ENCODE results near the gene LHX3.
"Not testable (repeated sequence)": the region's sequence is repeated elsewhere in the genome, so short reads cannot be mapped to it uniquely, and the experiment has no call there.

Gene LHX3

GRCh38 chr9:136244969-136245218 is 40.0 kb upstream of the LHX3 start:
- Mint-ChIP-seq H3K36me3 (peaks cover 29% of the 10 kb centered on the region), H3K9me3 (no peaks in the 10 kb centered on the region), H3K4me1 (peaks cover 56% of the 10 kb centered on the region), H3K4me3 (peak overlapping the region; percentile 95), H3K27me3 (no peaks in the 10 kb centered on the region), H3K27ac (peak overlapping the region; percentile 93)
- ATAC-seq = no peak

GRCh38 chr9:136244122-136244968 is 39.4 kb upstream of the LHX3 start:
- Mint-ChIP-seq H3K27me3 (no peaks in the 10 kb centered on the region), H3K9me3 (no peaks in the 10 kb centered on the region), H3K27ac (peak overlapping the region; percentile 93), H3K4me3 (peak overlapping the region; percentile 95), H3K36me3 (peaks cover 29% of the 10 kb centered on the region), H3K4me1 (peaks cover 62% of the 10 kb centered on the region)
- ATAC-seq = peak; percentile 79

- Mint-ChIP-seq H3K27ac (peak overlapping the region; percentile 93), H3K9me3 (no peaks in the 10 kb centered on the region), H3K4me1 (peaks cover 69% of the 10 kb centered on the region), H3K27me3 (no peaks in the 10 kb centered on the region), H3K4me3 (peak overlapping the region; percentile 95), H3K36me3 (peaks cover 29% of the 10 kb centered on the region)
- no peak for ATAC-seq
Measured at GRCh38 chr9:136243631-136244030, 38.7 kb upstream of the LHX3 start.

GRCh38 chr9:136242918-136243525 is 38.1 kb upstream of the LHX3 start:
- Mint-ChIP-seq H3K4me3 (peak overlapping the region; percentile 95), H3K4me1 (peaks cover 75% of the 10 kb centered on the region), H3K27ac (peak overlapping the region; percentile 93), H3K27me3 (no peaks in the 10 kb centered on the region), H3K9me3 (no peaks in the 10 kb centered on the region), H3K36me3 (peaks cover 29% of the 10 kb centered on the region)
- no peak for ATAC-seq

- H3K4me1 Mint-ChIP-seq = peaks cover 82% of the 10 kb centered on the region
- H3K27ac Mint-ChIP-seq = peak overlapping the region; percentile 93
Measured at GRCh38 chr9:136242248-136242647, 37.3 kb upstream of the LHX3 start.

GRCh38 chr9:136241542-136241941 is 36.6 kb upstream of the LHX3 start:
- H3K27ac Mint-ChIP-seq = peak overlapping the region; percentile 93
- H3K4me1 Mint-ChIP-seq = peaks cover 82% of the 10 kb centered on the region
- ATAC-seq = no peak
- no peaks in the 10 kb centered on the region for H3K9me3 Mint-ChIP-seq
- peaks cover 30% of the 10 kb centered on the region for H3K36me3 Mint-ChIP-seq
- peak overlapping the region; percentile 33 for H3K4me3 Mint-ChIP-seq
- no peaks in the 10 kb centered on the region for H3K27me3 Mint-ChIP-seq

More at GRCh38 chr9:136242248-136242647, 37.3 kb upstream of the LHX3 start:
- H3K4me3 Mint-ChIP-seq = peak overlapping the region; percentile 95
- no peaks in the 10 kb centered on the region for H3K27me3 Mint-ChIP-seq
- ATAC-seq = no peak
- peaks cover 29% of the 10 kb centered on the region for H3K36me3 Mint-ChIP-seq
- no peaks in the 10 kb centered on the region for H3K9me3 Mint-ChIP-seq

- Mint-ChIP-seq H3K4me1 (peaks cover 80% of the 10 kb centered on the region), H3K36me3 (peaks cover 36% of the 10 kb centered on the region), H3K4me3 (peak overlapping the region; percentile 33), H3K27me3 (no peaks in the 10 kb centered on the region), H3K27ac (peak overlapping the region; percentile 93), H3K9me3 (no peaks in the 10 kb centered on the region)
- no peak for ATAC-seq
Measured at GRCh38 chr9:136240941-136241340, 36.0 kb upstream of the LHX3 start.

- Mint-ChIP-seq H3K4me1 (peaks cover 81% of the 10 kb centered on the region), H3K36me3 (peaks cover 46% of the 10 kb centered on the region), H3K27me3 (no peaks in the 10 kb centered on the region), H3K27ac (peak overlapping the region; percentile 73), H3K4me3 (peak overlapping the region; percentile 65), H3K9me3 (no peaks in the 10 kb centered on the region)
- peak; percentile 90 for ATAC-seq
Measured at GRCh38 chr9:136239983-136240330, 35.0 kb upstream of the LHX3 start.

GRCh38 chr9:136239135-136239982 is 34.4 kb upstream of the LHX3 start:
- peak overlapping the region; percentile 65 for H3K4me3 Mint-ChIP-seq
- ATAC-seq = no peak
- peaks cover 81% of the 10 kb centered on the region for H3K4me1 Mint-ChIP-seq
- peaks cover 52% of the 10 kb centered on the region for H3K36me3 Mint-ChIP-seq
- H3K9me3 Mint-ChIP-seq = no peaks in the 10 kb centered on the region
- H3K27me3 Mint-ChIP-seq = no peaks in the 10 kb centered on the region
- peak overlapping the region; percentile 73 for H3K27ac Mint-ChIP-seq

- Mint-ChIP-seq H3K36me3 (peaks cover 58% of the 10 kb centered on the region), H3K27me3 (no peaks in the 10 kb centered on the region), H3K9me3 (no peaks in the 10 kb centered on the region), H3K4me3 (peak overlapping the region; percentile 65), H3K4me1 (peaks cover 81% of the 10 kb centered on the region), H3K27ac (peak overlapping the region; percentile 73)
- ATAC-seq = no peak
Measured at GRCh38 chr9:136238342-136238732, 33.4 kb upstream of the LHX3 start.

GRCh38 chr9:136237486-136238341 is 32.8 kb upstream of the LHX3 start:
- Mint-ChIP-seq H3K27ac (peak overlapping the region; percentile 73), H3K4me3 (peak overlapping the region; percentile 65), H3K4me1 (peaks cover 81% of the 10 kb centered on the region), H3K27me3 (no peaks in the 10 kb centered on the region), H3K36me3 (peaks cover 58% of the 10 kb centered on the region), H3K9me3 (no peaks in the 10 kb centered on the region)
- ATAC-seq = peak; percentile 76

GRCh38 chr9:136236471-136237410 is 31.8 kb upstream of the LHX3 start:
- H3K4me3 Mint-ChIP-seq, H3K27ac Mint-ChIP-seq, H3K9me3 Mint-ChIP-seq, ATAC-seq, H3K27me3 Mint-ChIP-seq: not testable (repeated sequence)
- Mint-ChIP-seq H3K4me1 (peaks cover 71% of the 10 kb centered on the region), H3K36me3 (peaks cover 56% of the 10 kb centered on the region)

GRCh38 chr9:136235709-136236455 is 31.0 kb upstream of the LHX3 start:
- Mint-ChIP-seq H3K27ac (no peak overlapping the region), H3K27me3 (no peaks in the 10 kb centered on the region), H3K9me3 (no peaks in the 10 kb centered on the region), H3K4me1 (peaks cover 70% of the 10 kb centered on the region), H3K36me3 (peaks cover 56% of the 10 kb centered on the region), H3K4me3 (no peak overlapping the region)
- ATAC-seq = no peak
